Natural killer cell (primary cell): ENCODE data around the gene ABCA4. TPM values are rescaled to one million over a fixed set of nuclear protein-coding genes. Genes with fewer than 3 reads are reported as not detected.
A peak's percentile ranks its signal among the peaks of the same experiment; 100 is the strongest.

Source experiments
- ATAC-seq, 3 donors: fragments of 150-1000 bp in 2 of 3; fragments of 200-7000 bp in 1 of 3; cut with Tn5 transposase; 1 replicate in 1 of 3; 2 replicates in 2 of 3; pipeline ENCODE4 v1.10.0; 2021; ENCODE audit warnings: mild to moderate bottlenecking in 2 of 3, moderate library complexity in 2 of 3
- DNase-seq, 2 donors: peaks; one replicate each; pipeline versions ENCODE4 v3.0.0 to v3.0.0-alpha.2; 2013 to 2021; ENCODE audit warnings: mixed read lengths in 1 of 2
- H3K27ac ChIP-seq: one replicate; pipeline ENCODE4 v1.5.1; 2013; ENCODE audit warnings: mild to moderate bottlenecking, low read length
- H3K27me3 ChIP-seq: one replicate; pipeline ENCODE4 v1.6.1; 2013; ENCODE audit warnings: low read length; ENCODE audit not compliant: control insufficient read depth, insufficient read depth
- H3K36me3 ChIP-seq: one replicate; pipeline ENCODE4 v1.6.1; 2013; ENCODE audit warnings: low read length; ENCODE audit not compliant: control insufficient read depth, insufficient read depth
- H3K4me1 ChIP-seq: one replicate; pipeline ENCODE4 v1.6.1; 2013; ENCODE audit warnings: low read length; ENCODE audit not compliant: control insufficient read depth, insufficient read depth
- H3K4me3 ChIP-seq: one replicate; pipeline ENCODE4 v1.5.1; 2013; ENCODE audit warnings: low read length
- H3K9me3 ChIP-seq: one replicate; pipeline ENCODE4 v1.6.1; 2013; ENCODE audit warnings: low read length; ENCODE audit not compliant: control insufficient read depth, insufficient read depth
- H3K27ac Mint-ChIP-seq, 2 donors: one replicate each; pipeline ENCODE4 v1.8.0; 2022; ENCODE audit warnings: mild to moderate bottlenecking in 2 of 2, mixed read lengths in 2 of 2, moderate library complexity in 1 of 2
- H3K27me3 Mint-ChIP-seq, 2 donors: one replicate each; pipeline ENCODE4 v1.8.0; 2022; ENCODE audit warnings: low read depth in 2 of 2, mixed read lengths in 2 of 2
- H3K36me3 Mint-ChIP-seq: one replicate; pipeline ENCODE4 v1.8.0; 2022; ENCODE audit warnings: mixed read lengths
- H3K4me1 Mint-ChIP-seq, 2 donors: one replicate each; pipeline ENCODE4 v1.8.0; 2022; ENCODE audit warnings: mixed read lengths in 2 of 2
- H3K4me3 Mint-ChIP-seq: one replicate; pipeline ENCODE4 v1.8.0; 2022; ENCODE audit warnings: mild to moderate bottlenecking, moderate library complexity, mixed read lengths
- H3K9me3 Mint-ChIP-seq, 2 donors: one replicate each; pipeline ENCODE4 v1.8.0; 2022; ENCODE audit warnings: mixed read lengths in 2 of 2
- CTCF ChIP-seq: fragments of 200-600 bp; IDR thresholded peaks from one replicate; pipeline ENCODE4 v1.8.0; 2022; ENCODE audit warnings: antibody characterized with exemption
- WGBS: methylation state at CpG from one replicate; pipeline ENCODE4 v1.1.7; 2013; ENCODE audit warnings: missing lambda C conversion rate; ENCODE audit not compliant: insufficient coverage; 5-methylcytosine and 5-hydroxymethylcytosine counted together
- intact Hi-C: fragments of 100-400 bp; cut with micrococcal nuclease; formaldehyde crosslinking; loops from one replicate; pipeline ENCODE4 v1.14.2; 2022
- total RNA-seq, 4 donors: library from RNA; stranded (reverse); fragments of 120-200 nt in 1 of 4; gene quantifications; one replicate each; pipeline versions ENCODE4 v1.2.3 to v1.2.4, GENCODE V29; 2013 to 2022

Gene ABCA4
- total RNA-seq, 3 donors from 2014 or later (not counting 1 experiment from before 2014, with no cell fraction given): 0.48 TPM; not detected in 2

GRCh38 chr1:94029130-94029993 lies 91.6 kb downstream of the ABCA4 start:
- no peak overlapping the region for H3K4me3 ChIP-seq
- Mint-ChIP-seq H3K27ac (peak overlapping the region; percentile 17 to 56), H3K9me3 (no peaks in the 10 kb centered on the region), H3K4me3 (peak overlapping the region; percentile 67), H3K36me3 (no peaks in the 10 kb centered on the region), H3K4me1 (peaks cover 39 to 41% of the 10 kb centered on the region in 2 donors), H3K27me3 (peaks cover 0 to 8% of the 10 kb centered on the region in 2 donors)
- intact Hi-C loops: no loop called here
- no peak for DNase-seq
- 60% methylated on average over 6 of the region's 6 CpGs for WGBS
- no peak for TF ChIP-seq CTCF
- H3K27me3 ChIP-seq: no peaks in the 10 kb centered on the region
- H3K4me1 ChIP-seq: peaks cover 14% of the 10 kb centered on the region
- H3K9me3 ChIP-seq: no peaks in the 10 kb centered on the region
- peak overlapping the region; percentile 17 for H3K27ac ChIP-seq
- ATAC-seq: peak; percentile 46 to 63 (median 53)
- no peaks in the 10 kb centered on the region for H3K36me3 ChIP-seq

GRCh38 chr1:94027721-94028515 lies 93.0 kb downstream of the ABCA4 start:
- Histone ChIP-seq H3K36me3 (no peaks in the 10 kb centered on the region), H3K9me3 (no peaks in the 10 kb centered on the region), H3K4me3 (no peak overlapping the region), H3K27me3 (no peaks in the 10 kb centered on the region), H3K27ac (no peak overlapping the region), H3K4me1 (peaks cover 17% of the 10 kb centered on the region)
- 94% methylated on average over 4 of the region's 5 CpGs for WGBS
- DNase-seq: no peak
- TF ChIP-seq CTCF: no peak
- intact Hi-C loops: no loop called here
- H3K4me3 Mint-ChIP-seq: peak overlapping the region; percentile 68
- ATAC-seq: no peak
- H3K4me1 Mint-ChIP-seq: peaks cover 39 to 41% of the 10 kb centered on the region in 2 donors
- H3K9me3 Mint-ChIP-seq: no peaks in the 10 kb centered on the region
- peak overlapping the region in 1 of 2 donors; percentile 10 for H3K27ac Mint-ChIP-seq
- no peaks in the 10 kb centered on the region for H3K36me3 Mint-ChIP-seq
- H3K27me3 Mint-ChIP-seq: peaks cover 0 to 8% of the 10 kb centered on the region in 2 donors

- H3K27me3 ChIP-seq: no peaks in the 10 kb centered on the region
- H3K9me3 ChIP-seq: no peaks in the 10 kb centered on the region
- no peaks in the 10 kb centered on the region for H3K36me3 Mint-ChIP-seq
- H3K4me3 ChIP-seq: no peak overlapping the region
- TF ChIP-seq CTCF: no peak
- no peak overlapping the region for H3K27ac Mint-ChIP-seq
- H3K27me3 Mint-ChIP-seq: peaks cover 0 to 8% of the 10 kb centered on the region in 2 donors
- no peak overlapping the region for H3K27ac ChIP-seq
- H3K4me3 Mint-ChIP-seq: no peak overlapping the region
- intact Hi-C loops: no loop called here
- 89% methylated on average over 9 of the region's 10 CpGs for WGBS
- H3K36me3 ChIP-seq: no peaks in the 10 kb centered on the region
- peaks cover 48 to 52% of the 10 kb centered on the region in 2 donors for H3K4me1 Mint-ChIP-seq
- H3K9me3 Mint-ChIP-seq: no peaks in the 10 kb centered on the region
- ATAC-seq (no peak), DNase-seq (no peak)
- peaks cover 28% of the 10 kb centered on the region for H3K4me1 ChIP-seq
Measured at GRCh38 chr1:94026619-94027380, 94.1 kb downstream of the ABCA4 start.
